Mammary epithelial cell (primary cell): ENCODE results near the gene ELN.

ENCODE experiments used
- EZH2 ChIP-seq: IDR thresholded peaks from 2 replicates; pipeline ENCODE4 v1.6.1; 2012; ENCODE audit warnings: low read length, inconsistent platforms, borderline replicate concordance
- TF ChIP-seq, protein P1 (sequence below), 2 donors: IDR thresholded peaks in 1 of 2; conservative IDR thresholded peaks in 1 of 2; 2 replicates each; pipeline ENCODE4 v1.5.1; 2011 to 2012; ENCODE audit warnings: inconsistent platforms in 2 of 2, low read length in 2 of 2, mild to moderate bottlenecking in 2 of 2, control low read depth in 1 of 2, low read depth in 1 of 2; ENCODE audit not compliant: insufficient read depth in 1 of 2; ENCODE audit errors: extremely low read depth in 1 of 2

DNA sequence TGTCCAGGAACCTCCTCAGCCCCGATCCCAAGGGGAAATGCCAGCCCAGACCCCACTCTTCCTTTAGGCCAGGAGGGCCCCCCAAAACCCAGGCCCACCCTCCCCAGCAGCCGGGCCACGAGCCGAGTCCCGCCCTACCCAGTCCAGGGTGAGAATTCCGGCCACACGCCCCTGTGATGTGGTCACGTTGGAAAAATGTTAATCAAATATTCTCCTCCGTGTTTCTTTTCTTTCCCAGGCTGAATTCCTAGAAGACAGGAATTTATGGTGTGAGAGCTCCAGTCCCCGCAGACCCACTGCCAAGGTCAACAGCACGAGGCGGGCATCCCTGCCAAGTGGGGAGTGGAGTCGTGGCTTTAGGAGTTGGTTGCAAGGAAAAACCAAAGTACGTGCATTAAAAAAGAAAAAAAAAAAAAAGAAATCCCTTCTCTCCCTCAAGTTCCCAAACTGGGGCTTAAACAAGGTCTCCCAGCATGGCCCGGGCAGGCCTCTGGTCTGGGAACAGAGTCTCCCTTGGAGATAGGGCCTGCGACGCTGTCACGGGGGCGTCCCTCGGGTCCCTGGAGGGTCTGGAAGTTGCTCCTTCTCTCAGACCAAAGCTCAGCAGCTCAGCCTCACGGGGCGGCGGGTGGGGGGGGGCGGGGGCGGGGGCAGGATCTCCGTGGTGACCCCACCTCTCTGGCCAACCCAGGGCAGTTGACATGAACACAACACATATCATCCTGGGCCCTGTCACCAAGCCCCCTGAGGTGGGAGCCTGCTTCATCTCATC, 28.1 kb upstream of the ELN start:
- no peak for TF ChIP-seq EZH2
- TF ChIP-seq, protein P1, sequence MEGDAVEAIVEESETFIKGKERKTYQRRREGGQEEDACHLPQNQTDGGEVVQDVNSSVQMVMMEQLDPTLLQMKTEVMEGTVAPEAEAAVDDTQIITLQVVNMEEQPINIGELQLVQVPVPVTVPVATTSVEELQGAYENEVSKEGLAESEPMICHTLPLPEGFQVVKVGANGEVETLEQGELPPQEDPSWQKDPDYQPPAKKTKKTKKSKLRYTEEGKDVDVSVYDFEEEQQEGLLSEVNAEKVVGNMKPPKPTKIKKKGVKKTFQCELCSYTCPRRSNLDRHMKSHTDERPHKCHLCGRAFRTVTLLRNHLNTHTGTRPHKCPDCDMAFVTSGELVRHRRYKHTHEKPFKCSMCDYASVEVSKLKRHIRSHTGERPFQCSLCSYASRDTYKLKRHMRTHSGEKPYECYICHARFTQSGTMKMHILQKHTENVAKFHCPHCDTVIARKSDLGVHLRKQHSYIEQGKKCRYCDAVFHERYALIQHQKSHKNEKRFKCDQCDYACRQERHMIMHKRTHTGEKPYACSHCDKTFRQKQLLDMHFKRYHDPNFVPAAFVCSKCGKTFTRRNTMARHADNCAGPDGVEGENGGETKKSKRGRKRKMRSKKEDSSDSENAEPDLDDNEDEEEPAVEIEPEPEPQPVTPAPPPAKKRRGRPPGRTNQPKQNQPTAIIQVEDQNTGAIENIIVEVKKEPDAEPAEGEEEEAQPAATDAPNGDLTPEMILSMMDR (conservative IDR thresholded peaks at IDR 0.05 in 1 of 2, IDR thresholded peaks at IDR 0.05 in 1 of 2; ENCODE audit: extremely low read depth in 1 of 2, insufficient read depth in 1 of 2, low read depth in 1 of 2, low read length in 2 of 2) = no peak
